HG03439 (cell line): Measurements from ENCODE around the gene ZNF24.

ENCODE experiments used
- ATAC-seq: cut with Tn5 transposase; IDR thresholded peaks from one replicate; pipeline ENCODE4 v1.9.1; 2021; ENCODE audit warnings: mild to moderate bottlenecking, moderate library complexity; ENCODE audit not compliant: unreplicated experiment

Gene ZNF24

DNA sequence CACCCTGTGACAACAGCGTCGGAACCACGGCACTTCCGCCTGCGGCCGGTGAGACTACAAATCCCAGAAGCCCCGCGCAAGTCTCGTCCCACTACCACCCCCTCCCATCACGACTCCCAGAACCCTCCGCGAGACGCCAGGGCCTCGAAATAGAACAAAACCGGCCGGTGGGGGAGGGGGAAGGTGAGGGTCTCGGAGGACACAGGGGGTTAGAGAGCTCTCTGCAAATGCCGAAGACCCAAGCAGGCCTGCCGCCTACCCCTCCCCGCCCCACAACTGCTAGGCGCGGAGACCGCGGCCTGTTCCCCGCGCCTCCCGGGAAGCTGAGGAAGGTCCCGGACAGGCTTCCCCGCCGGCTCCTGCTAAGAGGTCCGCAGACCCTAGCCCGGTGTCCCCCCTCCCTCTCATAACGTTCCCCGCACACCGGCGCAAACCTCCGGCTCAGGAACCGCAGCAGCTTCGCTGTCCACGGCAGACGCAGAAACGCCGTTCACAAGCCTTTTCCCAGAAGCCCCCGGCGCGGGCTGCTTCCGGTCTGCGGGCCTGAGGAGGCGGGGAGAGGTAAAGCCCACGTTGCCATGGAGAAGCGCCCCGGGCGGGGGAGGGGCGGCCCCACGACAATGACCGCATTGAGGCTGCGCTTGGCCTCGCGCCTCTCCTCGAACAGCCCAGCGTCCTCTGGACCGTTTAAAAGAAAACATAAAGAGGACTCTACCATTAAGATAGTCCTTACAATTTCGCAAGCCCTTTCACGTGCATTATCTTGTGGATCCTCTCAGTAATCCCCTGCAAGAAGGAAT lies at the start of gene ZNF24:
Gene ZNF24 (minus strand): TSS at position 485 of the 800 bp plus-strand sequence. CDS start 3,770 bp downstream, outside the sequence.
- ATAC-seq: peak; percentile 93

DNA sequence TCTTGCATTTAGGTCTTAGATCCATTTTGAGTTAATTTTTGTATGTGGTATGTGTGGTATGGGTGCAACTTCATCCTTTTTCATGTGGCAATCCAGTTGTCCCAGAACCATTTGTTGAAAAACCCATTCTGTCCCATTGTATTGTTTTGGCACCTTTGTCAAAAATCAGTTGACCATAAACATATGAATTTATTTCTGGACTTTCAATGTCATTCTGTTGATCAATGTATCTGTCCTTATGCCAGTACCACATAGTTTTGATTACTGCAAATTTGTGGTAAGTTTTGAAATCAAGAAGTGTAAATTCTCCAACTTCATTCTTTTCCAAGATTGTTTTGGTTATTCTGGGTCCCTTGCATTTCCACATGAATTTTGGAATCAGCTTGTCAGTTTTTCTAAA lies 49.5 kb upstream of the ZNF24 start:
- ATAC-seq: no peak

DNA sequence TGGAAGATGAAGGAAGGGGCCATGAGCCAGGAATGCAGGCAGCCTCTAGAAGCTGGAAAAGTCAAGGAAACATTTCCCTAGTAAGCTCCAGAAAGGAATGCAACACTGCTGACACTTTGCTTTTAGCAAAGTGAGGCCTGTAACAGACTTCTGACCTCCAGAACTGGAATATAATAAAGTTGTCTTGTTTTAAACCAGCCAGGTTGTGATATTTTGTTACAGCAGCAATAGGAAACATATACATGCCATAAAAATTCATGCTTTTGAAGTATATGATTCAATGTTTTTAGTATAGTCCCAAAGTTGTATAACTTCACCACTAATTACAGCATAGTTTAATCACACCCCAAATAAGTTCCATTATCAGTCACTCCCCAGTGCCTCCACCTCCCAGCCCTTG lies 48.2 kb upstream of the ZNF24 start:
- no peak for ATAC-seq

DNA sequence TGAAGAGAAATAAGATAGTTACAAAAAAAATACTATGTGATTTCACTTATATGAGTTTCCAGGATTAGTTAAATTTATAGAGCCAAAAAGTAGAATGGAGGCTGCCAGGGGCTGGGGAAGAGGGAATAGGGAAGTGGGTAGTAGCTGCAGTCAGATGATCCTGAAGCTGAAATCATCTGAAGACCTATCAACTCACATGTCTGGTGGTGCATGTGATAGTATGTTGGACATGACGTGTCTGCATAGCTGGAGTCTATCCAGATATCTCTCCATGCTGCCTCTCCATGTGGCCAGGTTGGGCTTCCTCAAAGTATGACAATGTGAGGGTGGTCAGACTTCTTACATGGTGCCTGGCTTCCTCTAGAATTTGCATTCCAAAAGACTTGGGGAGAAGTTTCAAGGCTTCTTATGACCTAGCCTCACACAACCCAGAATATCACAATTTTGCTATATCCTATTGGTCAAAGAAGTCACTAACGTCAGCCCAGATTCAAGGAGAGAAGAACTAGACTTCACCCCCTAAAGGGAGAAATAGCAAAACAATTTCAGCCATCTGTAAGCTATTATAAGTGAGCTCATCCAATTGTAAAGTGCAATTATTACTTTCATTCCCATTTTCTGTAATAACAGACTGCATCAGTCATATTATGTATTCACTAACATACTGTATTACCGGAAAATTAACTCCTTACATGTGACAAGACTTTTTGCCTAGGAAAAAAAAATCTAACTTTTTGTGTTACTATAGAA lies 46.9 kb upstream of the ZNF24 start:
- no peak for ATAC-seq

DNA sequence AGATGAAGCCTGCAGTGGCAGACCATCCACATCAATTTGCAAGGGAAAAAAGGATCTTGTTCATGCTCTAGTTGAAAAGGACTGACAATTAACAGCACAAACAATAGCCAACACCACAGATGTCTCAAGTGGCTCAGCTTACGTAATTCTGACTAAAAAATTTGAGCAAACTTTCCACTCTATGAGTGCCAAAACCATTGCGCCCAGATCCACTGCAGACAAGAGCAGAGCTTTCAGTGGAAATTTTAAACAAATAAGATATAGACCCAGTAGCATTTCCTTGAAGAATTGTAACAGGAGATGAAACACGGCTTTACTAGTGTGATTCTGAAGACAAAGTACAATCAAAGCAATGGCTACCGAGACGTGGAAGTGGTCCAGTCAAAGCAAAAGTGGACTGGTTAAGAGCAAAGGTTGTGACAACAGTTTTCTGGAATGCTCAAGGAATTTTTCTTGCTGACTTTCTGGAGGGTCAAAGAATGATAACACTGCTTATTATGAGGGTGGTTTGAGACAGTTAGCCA lies 44.9 kb upstream of the ZNF24 start:
- ATAC-seq: no peak

DNA sequence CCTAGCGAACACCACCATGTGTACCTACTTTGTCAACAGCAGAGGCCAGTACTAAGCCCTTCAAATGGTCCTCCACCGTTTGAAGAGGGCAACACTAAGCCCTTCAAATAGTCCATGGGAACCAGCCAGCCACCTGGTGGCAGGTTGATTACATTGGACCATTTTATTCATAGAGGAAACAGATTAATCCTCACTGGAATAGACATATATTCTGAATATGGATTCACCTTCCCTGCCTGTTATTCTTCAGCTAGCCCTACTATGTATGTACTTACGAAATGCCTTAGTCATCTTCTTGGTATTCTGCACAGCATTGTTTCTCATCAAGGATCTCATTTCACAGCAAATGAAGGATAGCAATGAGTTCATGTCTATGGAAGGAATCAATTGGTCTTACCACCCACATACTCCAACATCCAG lies 42.9 kb upstream of the ZNF24 start:
- peak; percentile 33 for ATAC-seq

DNA sequence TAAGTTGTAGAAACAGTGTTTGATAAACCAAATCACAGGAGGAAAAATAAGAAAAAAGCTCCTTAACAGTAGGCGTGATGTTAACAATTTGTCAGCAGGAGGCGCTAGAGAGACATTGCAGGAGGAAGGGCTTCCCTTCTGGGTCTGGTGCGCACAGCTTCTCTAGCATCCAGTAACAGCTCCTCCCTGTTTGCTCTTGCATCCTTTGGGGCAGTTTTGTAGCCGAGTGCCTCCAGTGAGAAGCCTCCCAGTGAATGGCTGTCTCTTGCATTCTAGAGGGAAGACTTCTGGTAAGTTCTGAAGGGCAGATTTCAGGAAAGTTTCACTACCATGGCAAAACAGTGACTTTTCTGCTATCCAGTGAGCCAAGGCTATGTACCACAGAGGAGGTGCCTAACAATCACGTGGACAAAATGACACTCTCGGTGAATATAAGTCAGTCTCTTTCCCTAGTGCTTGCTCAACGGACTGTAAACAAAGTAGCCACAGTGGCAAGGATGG lies 42.4 kb upstream of the ZNF24 start:
- ATAC-seq: peak; percentile 88

DNA sequence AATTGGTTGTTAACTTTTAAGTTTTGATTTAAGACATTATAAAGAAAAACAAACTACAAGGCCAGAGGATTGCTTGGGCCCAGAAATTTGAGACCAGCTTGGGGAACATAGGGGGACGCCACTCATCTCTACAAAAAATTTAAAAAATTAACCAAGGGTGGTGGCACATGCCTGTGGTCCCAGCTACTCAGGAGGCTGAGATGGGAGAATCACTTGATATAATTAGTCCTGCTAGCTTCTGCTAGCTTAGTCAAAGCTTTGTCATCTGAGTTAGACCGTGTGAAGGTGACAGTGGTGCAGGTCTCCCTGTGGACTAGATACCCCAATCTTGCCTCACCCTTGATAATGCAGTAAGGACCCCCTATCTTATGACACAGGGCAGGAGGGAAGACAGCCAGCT lies 38.9 kb upstream of the ZNF24 start:
- no peak for ATAC-seq

DNA sequence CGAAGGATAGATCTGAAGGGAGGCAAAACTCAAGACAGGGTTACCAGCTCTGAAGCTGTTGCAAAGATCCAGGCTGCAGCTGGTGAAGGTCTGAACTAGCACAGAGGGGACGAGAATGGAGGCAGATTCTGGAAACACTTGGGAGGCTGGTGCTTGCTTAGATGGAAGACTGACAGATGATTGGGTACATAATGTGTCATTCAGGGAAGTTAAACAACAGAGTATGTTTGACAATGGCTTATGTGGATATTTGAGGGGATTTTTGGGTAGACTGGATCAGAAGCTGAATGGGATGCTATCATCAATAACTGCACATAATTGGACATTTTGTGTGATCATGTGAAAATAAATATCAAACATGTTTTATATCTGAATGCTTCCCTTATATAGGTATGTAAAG lies 35.2 kb upstream of the ZNF24 start:
- no peak for ATAC-seq

DNA sequence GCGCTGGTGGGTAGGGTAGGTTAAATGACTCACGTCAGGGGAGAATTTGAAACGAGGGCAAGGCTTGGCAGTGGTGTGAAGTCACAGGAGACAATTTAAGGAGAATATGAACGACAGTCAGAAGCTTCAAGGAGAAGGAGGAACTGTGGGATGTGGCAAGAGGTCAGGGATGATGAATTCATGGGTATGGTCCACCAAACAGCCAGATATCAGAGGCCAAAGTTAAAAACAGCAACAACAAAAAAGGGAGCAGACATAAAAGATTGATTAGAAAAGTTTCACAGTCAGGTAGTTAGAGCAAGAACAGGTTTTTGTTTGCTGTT lies 34.3 kb upstream of the ZNF24 start:
- ATAC-seq: no peak

DNA sequence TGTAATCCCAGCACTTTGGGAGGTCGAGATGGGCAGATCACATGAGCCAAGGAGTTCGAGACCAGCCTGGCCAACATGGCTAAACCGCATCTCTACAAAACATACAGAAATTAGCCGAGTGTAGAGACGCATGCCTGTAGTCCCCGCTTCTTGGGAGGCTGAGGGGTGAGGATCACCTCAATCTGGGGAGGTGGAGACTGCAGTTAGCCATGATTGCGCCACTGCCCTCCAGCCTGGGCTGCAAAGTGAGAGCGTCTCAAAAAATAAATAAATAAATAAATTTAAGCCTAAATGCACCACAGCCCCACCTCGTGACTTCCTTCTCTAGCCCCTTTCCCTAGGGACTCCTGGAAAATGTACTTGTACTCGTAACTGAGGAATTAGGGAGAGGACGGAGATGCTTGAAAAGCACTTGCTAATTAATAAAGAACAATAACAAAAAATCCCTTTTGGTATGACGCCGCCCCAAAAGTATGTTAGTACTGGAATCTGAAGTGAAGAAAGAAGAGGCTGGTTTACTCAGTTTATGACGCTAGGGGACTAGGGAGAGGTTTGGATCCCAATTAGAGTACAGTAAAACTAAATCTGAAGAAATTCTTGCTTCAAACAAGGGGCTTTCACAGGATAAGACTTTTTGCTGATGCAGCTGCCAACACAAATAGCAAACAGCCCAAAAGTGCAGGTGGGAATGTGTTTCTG lies 33.8 kb upstream of the ZNF24 start:
- ATAC-seq: no peak

DNA sequence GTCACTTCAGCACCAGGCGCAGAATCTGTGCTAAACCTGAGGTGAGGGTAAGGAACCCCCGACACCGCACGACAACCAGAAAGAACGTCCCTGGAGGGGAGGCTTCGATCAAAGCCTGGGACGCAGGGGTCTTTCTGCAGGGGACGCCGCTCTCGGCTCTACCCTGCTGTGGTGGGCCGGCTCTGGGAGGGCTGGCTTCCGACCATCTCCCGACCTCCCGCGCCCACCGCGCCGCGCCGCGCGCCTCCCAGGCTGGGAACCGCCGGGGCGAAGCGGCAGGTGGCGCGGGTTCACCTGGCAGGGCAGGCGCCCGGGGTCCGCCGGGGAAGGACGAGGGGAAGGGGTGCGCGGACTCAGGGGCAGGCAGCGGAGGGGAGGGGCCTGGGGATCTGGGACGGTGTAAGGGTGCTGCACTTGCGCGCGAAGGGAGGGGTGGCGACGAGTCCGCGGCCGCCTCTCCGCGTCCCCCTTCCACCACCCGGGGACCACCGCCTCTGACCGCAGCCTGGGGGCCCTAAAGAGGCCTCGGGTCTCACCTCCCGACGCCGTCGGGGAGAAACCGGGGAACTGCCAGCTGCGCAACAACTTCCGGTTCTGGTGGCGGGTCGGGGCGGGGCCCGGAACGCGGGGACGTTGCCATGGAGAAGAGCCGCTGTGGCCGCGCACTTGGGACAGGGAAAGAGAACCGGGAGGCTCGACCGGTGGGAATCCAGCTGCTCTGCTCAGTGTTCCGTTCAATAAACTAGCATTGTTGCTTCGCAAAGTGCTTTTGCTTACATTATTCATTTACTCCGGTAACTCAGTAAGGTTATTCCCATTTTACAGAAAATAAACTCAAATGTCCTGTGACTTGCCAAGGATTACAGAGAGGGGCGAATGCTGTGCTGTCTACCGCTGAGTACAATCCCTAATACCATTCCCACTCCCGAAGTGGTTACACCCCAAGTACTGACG lies 32.8 kb upstream of the ZNF24 start, which contains the start of gene ZNF396:
Gene ZNF396 (minus strand): TSS at position 596 of the 954 bp plus-strand sequence. CDS start 3,045 bp downstream, outside the sequence.
- peak; percentile 76 for ATAC-seq

DNA sequence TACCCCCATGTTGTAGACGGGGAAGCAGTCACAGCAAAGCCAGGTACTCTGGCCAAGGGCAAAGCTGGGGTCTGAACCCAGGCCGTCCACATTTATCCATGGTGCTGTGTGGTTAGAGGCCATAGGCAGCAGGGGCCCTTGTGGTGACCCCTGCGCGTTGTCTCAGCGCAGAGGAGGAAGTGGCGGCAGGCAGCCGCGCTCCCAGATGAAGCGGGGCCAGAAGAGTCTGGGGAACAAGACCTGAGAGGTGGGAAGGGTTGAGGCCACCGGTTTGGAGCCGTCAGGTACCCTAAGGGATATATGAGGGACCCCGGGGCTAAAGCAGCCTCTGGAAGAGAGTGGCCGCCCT lies 32.1 kb upstream of the ZNF24 start:
- ATAC-seq: peak; percentile 51

DNA sequence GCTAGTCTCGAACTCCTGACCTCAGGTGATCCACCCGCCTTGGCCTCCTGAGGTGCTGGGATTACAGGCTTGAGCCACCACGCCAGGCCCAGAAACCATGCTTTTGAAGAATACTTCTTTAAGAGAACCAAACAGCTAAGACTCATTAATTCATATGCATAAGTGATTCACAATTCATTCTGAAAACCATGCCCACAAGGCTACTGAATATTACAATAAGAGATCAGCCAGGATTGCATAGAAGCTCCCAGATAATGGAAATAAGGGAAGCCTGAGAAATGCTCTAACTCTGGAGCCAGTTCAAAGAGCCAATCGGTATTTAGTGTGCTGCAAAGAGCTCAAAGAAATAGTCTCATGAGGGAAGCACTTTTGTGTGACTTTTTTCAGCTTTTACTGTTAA lies 30.5 kb upstream of the ZNF24 start:
- no peak for ATAC-seq

DNA sequence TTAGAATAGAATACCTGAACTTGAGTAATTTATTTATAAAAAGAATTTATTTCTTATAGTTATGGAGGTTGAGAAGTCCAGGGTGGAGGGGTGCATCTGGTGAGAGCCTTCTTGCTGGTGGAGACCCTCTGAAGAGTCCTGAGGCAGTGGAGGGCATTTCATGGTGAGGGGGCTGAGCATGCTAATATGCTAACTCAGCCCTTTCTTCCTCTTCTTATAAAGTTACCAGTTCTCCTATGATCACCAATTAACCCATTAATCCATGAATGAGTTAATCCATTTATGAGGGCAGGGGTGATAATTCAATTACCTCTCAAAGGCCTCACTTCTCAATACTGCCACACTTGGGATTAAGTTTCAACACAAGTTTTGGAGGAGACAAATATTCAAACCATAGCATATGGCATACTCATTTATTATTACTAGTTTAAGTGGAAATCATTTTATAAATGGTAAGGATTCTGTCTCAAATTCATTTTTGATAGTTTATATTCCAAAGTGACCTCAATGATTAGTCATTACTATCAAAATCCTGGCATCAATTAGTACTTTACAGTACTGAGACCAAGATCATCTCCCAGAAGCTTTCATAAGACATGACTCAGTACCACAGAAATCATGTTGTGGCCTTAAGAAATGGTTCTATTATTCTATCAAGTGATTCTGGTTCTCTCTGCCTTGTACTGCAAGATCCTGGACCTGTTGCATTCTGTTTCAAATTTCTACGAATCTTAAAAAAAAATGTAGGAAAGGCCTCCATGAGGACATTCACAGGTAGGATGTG lies 27.4 kb upstream of the ZNF24 start:
- no peak for ATAC-seq

DNA sequence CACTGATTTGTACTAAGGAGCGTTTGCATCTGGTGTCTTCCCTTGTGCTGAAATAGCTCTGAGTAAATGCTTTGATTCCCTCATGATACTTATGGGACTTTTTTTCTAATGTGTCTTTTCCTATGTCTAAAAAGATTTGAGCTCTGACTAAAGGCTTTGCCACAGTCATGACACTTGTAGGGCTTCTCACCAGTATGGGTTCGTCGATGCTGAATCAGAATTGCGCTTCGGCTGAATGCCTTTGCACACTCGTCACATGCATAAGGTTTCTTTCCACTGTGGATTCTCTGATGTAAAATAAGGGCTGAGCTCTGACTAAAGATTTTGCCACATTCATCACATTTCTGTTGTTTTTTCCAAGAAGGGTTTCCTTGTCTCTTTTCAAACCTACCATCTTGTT lies 24.9 kb upstream of the ZNF24 start:
- ATAC-seq: no peak

DNA sequence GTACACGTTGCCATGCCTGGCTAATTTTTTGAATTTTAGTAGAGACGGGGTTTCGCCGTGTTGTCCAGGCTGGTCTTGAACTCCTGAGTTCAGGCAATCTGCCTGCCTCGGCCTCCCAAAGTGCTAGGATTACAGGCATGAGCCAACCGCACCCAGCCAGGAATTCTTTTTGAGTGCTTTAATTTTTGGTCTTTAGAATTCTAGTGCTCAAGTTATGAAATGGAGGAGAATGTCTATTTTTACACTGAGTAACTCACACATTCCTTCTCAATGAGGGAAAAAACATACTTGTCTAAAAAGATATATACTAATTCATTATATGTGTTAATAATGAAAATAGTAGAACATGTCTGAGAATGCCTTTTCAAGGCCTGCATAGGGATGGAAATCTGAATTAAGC lies 24.4 kb upstream of the ZNF24 start:
- ATAC-seq: no peak

DNA sequence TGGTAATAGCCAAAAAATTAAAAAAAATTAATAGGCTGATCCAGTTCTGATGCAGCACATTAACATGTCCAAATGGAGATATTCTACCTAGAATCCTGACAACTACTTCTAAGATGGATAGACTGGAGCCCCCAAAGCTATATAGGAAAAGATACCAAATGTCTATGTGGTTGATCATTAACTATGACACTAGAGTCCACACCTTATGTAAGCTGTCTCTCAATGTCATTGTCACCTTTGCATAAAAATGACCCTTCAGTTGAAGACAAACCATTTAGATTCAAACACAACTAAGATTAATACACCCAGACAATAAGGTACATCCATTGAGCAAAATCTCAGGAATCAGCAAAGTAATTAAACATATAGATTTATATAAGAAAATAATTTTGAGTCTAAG lies 18.3 kb upstream of the ZNF24 start:
- no peak for ATAC-seq

DNA sequence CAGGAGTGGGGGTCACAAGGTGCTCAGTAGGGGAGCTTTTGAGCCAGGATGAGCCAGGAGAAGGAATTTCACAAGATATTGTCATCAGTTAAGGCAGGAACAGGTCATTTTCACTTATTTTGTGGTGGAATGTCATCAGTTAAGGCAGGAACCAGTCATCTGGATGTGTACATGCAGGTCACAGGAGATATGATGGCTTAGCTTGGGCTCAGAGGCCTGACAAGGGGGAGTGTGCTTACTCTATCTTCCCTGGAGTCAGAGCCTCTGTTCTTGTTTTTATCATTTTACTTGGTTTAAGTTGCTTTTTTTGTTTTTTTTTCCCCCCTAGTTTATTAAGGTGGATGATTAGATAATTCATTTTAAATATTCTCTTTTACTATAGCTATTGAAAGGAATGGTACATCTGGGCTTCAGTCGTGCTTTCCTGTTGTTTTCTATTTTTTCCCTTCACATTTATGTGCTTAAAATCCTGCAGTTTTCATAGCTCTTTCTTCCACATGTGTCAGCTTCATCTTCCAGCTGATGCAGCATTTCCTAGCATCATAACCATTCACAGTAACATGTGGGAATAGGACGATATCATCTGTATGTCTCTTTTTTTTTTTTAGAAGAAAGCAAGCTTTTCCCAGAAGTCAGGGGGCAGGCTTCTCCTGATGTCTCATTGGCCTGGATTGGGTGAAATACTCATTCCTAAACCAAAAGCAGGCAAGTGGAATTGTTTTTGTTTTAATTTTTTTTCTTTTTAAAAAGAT lies 17.5 kb upstream of the ZNF24 start:
- ATAC-seq: no peak
